ENCODE results near the gene ALCAM.

ALCAM gene

DNA sequence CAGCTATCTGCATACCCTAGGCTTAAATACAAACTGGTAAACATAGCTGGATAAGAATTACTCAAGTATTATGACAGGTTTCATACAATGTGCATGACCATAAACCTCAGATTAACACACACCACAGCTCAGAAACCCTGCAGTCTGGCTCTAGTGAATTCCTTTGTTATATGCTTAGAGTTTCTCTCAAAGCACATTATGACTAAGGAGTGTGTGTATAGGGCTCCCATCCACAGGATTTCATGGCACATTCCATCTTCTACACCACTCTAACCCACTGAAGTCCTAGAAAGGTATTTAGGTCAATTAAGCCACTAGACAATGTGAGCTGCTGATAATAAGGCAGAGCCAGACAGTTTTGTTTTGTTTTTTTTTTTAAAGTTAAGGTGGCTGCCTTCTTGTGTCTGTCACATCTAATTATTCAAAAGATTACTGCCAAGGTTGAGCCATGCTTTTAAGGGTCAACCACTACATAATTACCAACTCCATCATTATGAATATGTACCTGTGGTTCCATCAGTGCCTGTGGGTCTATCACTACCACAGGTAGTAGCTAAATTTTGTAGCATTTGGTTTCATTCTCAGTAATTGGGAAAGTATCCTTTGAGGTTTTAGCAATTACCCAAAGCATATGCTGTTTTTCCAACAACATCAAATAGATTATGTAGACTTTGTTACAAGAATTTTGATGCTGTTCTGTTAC, 107.0 kb downstream of the ALCAM start:
- H3K27ac ChIP-seq = no peak overlapping the region
- DNase-seq (ENCODE audit: low spot score) = peak; percentile 8
- ChIA-PET POLR2A (ENCODE audit: low non-redundant PET) (no interaction called here), CTCF (interaction anchor here (0.6 kb wide), 1 partner anchor 104 kb away, joined by 3 read pairs; no protein-coding TSS in a partner anchor)
- TF ChIP-seq, protein P1, sequence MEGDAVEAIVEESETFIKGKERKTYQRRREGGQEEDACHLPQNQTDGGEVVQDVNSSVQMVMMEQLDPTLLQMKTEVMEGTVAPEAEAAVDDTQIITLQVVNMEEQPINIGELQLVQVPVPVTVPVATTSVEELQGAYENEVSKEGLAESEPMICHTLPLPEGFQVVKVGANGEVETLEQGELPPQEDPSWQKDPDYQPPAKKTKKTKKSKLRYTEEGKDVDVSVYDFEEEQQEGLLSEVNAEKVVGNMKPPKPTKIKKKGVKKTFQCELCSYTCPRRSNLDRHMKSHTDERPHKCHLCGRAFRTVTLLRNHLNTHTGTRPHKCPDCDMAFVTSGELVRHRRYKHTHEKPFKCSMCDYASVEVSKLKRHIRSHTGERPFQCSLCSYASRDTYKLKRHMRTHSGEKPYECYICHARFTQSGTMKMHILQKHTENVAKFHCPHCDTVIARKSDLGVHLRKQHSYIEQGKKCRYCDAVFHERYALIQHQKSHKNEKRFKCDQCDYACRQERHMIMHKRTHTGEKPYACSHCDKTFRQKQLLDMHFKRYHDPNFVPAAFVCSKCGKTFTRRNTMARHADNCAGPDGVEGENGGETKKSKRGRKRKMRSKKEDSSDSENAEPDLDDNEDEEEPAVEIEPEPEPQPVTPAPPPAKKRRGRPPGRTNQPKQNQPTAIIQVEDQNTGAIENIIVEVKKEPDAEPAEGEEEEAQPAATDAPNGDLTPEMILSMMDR (conservative IDR thresholded peaks at IDR 0.05; ENCODE audit: low read depth) = no peak

DNA sequence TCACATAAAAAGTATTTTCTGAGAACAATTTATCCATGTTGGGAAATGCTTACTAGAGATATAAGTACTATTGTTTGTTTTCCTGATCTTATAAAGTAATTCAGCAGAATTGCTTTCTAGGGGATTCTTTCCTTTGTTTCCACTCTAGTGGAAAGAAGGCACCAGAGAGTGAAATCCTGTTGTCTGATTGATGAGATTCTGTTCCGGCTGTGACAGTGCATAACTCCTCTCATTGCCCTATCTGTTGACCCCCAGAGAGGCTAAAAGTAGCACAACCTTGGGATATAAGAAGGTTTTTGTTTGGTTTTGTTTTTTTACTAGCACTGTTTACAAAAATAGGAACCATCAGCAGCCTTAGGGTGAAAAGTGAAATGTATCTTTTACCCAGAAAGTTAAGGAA, 114.1 kb downstream of the ALCAM start:
- TF ChIP-seq, protein P1 (conservative IDR thresholded peaks at IDR 0.05; ENCODE audit: low read depth) = no peak
- no peak overlapping the region for H3K27ac ChIP-seq
- ChIA-PET CTCF (interaction anchor here (0.6 kb wide), 1 partner anchor 892 kb away, joined by 3 read pairs; no protein-coding TSS in a partner anchor), POLR2A (ENCODE audit: low non-redundant PET) (no interaction called here)
- no peak for DNase-seq (ENCODE audit: low spot score)

DNA sequence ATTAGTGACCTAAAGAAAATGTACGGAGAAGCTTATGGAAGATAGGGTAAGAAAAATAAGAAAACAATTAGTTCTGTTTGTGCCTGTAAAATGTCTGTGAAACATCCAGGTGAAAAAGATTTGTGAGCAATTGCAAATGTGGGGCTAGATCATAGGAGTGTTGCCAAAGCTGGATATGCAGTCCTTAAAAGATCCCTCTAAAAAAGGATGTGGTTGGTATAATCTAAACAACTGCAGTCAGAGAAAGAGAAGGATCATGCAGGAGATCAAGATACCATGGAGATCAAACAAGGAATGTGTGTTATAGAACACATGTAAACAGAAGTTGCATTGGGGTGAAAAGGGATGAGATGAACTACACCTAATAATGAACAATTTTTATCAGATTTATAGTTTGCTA, 116.8 kb downstream of the ALCAM start:
- CTCF ChIA-PET = no interaction called here
- DNase-seq (ENCODE audit: low spot score) = no peak
- POLR2A ChIA-PET (ENCODE audit: low non-redundant PET) = interaction anchor here (0.6 kb wide), 1 partner anchor 40 kb away, joined by 3 read pairs; no protein-coding TSS in a partner anchor
- TF ChIP-seq, protein P1 (conservative IDR thresholded peaks at IDR 0.05; ENCODE audit: low read depth) = no peak
- no peak overlapping the region for H3K27ac ChIP-seq

DNA sequence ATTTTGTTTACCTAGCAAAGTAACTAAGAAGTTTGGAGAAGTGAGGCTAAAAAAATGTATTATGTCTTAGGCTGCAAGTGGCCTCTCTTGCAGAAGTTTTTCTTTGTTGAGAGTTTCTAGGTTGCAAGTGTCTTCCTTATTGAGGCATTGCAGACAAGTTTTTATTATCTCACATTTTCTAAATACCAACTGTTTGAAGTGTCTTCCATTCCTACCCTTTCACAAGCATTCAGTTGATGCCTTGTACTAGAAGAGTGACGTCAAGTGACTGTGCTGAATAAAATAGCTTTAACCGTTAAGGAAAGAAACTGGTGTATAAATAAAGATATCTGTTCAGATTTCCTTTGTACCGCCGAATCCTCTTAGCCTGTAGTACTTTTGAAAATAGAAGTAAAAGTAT, 123.3 kb downstream of the ALCAM start:
- DNase-seq (ENCODE audit: low spot score) = no peak
- H3K27ac ChIP-seq = no peak overlapping the region
- TF ChIP-seq, protein P1 (conservative IDR thresholded peaks at IDR 0.05; ENCODE audit: low read depth) = no peak
- POLR2A ChIA-PET (ENCODE audit: low non-redundant PET) = no interaction called here
- CTCF ChIA-PET = no interaction called here

DNA sequence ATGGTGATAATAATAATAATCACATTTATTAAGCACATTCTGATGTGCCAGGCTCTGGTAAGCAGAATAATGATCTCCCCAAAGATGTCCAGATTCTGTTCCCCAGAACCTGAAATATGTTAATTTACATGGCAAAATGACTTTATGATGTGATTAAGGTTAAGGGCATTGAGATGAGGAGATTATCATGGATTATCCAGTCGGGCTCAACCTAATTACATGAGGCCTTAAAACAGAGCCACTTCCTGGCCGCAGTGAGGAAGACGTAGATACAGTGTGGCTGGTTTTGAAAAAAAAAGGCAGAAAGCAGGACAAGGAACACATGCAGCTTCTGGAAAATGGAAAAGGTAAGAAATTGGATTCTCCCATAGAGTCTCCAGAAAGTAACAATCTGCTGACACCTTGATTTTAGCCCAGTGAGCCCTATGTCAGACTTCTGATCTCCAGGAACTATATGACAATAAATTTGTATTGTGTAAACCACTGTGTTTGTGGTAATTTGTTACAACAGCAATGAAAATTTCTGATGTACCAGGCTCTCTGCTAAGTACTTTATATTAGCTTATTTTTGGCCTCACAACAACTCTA, 126.7 kb downstream of the ALCAM start:
- CTCF ChIA-PET = interaction anchor here (0.6 kb wide), 1 partner anchor 141 kb away, joined by 3 read pairs; no protein-coding TSS in a partner anchor
- H3K27ac ChIP-seq = no peak overlapping the region
- TF ChIP-seq, protein P1 (conservative IDR thresholded peaks at IDR 0.05; ENCODE audit: low read depth) = no peak
- no peak for DNase-seq (ENCODE audit: low spot score)
- POLR2A ChIA-PET (ENCODE audit: low non-redundant PET) = no interaction called here

DNA sequence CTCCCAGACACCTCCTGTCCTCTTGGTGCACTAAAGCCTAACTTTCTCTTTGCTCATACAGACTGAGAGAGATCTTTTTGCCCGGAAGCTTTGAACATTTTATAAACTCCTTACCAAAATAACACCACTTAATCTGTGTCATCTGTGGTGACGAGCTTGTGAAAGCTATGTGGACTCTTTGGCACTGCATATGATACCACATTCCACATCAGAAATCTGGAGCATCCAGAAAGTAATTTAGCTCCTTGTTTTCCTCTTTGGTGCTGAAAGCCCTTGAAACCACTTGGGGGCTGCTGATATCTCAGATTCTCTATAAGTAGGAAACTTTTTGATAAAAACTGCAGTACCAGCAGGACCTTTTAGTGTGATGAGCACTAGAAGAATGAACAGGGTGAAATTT, 128.3 kb downstream of the ALCAM start:
- CTCF ChIA-PET = no interaction called here
- POLR2A ChIA-PET (ENCODE audit: low non-redundant PET) = interaction anchor here (0.7 kb wide), 1 partner anchor 335 kb away, joined by 4 read pairs; no protein-coding TSS in a partner anchor
- H3K27ac ChIP-seq = no peak overlapping the region
- TF ChIP-seq, protein P1 (conservative IDR thresholded peaks at IDR 0.05; ENCODE audit: low read depth) = no peak
- DNase-seq (ENCODE audit: low spot score) = no peak

Measured in RWPE1 (cell line).